ENCODE measurements around the gene KCNE1.

Gene KCNE1

DNA sequence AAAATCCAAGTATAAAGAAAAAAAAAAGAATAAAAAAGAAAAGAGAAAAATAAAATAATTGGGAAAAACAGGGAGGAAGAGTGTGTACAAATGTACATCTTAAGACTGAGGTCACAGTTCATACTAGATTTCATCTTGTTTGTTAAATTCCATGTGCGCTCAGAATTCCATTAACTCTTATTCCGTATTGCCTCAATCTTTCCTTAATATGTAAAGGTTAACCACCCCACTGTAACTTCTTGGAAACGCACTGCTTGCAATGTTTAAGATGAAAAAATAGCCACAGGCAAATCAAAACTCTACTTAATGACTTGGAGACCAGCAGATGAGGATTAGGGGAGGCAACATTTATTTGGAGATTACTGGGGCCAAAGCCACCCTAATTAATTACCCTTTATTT, 23.9 kb upstream of the KCNE1 start:
- no peak for DNase-seq

DNA sequence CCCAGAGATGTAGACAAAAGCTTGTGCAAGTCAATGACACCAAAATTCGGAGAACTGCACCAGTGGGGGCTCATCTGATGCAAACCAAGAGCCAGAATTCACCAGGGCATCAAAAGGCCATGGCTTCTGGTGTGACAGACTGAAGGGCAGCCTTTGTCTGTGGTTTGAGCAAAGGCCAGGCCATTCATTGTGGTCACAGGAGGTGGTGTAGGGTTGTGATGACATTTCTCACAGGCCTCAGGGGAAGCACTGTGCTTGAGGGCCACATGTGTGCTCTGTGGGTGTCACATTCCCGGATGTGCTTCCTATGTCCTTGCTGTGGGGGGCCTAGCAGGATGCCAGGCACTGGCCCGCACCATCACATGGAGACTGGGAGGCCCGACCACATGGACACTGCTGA, 22.5 kb upstream of the KCNE1 start:
- no peak for DNase-seq

DNA sequence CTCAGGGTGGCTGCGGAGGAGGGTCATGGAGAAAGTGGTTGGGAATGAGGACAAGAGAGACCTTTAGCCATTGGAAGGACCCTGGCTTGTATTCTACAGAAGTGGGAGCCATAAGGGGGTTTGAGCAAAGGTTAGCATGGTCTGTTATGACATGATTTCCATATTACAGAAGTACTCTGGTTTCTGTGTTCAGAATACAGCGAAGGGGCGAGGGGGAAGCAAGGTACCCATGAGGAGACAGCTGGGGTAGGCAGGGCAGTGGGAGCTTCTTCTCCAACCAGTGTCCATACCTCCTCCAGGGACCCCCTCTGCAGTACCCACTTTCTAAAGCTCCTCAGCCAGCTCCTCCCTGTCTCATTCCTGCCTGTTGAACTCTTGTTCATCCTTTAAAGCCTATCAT, 21.9 kb upstream of the KCNE1 start:
- no peak for DNase-seq

DNA sequence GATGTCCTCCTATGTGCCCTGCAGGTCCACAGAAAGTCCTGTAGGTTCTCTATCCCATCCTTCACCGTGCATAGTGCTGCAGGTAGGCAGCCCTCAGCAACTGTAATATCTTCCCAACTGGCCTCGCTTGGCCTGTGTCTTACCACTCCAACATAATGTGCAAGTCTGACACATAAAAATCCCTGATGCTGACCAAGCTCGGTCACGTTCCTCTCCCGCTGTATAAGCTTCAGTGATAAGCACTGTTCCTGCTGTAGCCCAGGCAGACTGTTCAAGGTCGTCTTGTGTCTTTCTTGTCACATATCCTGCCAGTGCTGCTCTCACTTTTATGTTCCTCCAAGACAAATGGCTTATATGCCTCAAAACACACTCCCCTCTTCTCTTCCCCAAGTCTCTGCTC, 19.4 kb upstream of the KCNE1 start:
- no peak for DNase-seq

DNA sequence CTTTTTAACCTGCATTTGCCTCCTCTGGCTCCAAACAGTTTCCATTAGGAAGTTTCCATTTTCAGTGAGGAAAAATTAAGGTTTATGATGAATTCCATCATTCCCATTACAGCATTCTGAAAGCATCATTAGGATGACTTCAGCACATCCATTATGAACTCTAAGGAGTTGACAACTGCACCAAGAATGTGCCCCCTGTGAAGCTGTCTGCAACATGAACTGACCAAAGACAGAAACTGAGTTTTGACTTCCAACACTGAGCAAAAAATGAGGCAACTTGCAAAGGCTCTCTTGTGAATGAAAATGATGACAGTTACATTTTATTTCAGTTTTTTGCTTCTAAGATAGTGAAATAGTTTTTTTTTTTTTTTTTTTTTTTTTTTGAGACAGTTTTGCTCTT, 18.3 kb upstream of the KCNE1 start:
- DNase-seq = no peak

DNA sequence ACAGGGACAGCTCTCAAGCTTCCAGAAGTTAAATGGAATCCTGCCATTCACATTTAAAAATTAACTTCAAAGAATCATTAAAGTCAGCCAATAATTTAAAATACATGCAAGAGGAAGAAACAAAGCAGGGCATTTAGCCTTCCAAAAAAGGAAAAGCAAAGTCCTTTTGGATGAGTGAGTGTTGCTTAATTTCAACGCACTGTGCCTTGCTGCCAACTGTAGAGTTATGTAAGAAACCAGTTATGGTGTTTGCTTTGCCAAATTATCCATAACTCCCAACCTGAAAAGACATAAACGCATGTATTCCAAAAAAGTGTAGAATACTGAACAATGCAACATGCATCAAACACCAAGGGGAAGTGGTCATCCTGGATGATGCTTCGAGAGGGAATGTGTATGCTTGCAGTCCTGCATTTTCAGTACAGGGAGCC, 16.1 kb upstream of the KCNE1 start:
- DNase-seq = no peak

DNA sequence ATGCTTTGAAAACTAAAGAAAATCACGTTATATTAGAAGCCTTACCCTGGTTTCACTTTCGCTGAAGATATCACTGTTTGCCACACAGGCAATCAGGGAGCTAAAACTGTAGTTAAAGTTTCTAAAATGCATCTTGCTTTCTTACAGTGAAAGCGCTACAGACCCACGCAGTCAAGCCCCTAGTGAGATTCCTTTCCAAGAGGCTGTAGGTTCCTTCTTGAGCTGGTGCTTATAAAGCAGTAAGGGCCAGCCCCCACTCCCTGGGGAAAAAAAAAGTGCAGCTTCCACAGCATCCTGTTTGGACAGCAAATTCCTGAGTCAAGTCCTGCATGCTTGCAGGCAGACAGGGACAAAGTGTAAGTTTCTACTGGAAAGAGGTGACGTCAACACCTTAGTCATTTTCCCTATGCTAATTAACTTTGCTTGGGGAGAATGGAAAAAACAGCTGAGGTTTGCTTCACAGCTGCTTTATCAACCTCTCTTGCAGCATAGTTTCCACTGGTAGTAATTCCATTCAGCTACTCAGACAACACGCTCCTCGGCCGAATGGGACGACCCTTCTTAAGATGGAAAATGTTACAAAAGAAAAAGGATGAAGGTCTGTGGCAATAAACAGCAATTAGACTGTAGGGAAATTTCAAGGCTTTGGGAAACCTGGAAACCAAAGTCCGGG, 14.7 kb upstream of the KCNE1 start:
- DNase-seq = peak; percentile 7

DNA sequence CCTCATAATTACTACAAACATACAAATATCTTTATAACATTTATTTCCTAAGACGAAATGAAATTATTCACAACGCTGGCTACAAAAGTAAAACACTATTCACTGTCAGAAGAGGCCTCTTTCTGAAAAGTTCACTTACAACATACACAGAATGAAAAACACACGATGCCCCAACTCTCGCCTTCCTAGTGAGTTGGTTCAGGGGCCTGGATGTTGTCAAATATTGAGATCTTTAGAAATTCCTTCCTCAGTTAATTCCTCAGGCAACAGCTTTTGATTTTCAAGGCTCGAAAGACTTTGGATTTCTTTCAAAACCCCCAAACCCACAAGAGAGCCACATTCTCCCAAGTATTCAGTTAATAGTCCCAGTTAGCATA, 14.2 kb upstream of the KCNE1 start:
- DNase-seq = no peak

DNA sequence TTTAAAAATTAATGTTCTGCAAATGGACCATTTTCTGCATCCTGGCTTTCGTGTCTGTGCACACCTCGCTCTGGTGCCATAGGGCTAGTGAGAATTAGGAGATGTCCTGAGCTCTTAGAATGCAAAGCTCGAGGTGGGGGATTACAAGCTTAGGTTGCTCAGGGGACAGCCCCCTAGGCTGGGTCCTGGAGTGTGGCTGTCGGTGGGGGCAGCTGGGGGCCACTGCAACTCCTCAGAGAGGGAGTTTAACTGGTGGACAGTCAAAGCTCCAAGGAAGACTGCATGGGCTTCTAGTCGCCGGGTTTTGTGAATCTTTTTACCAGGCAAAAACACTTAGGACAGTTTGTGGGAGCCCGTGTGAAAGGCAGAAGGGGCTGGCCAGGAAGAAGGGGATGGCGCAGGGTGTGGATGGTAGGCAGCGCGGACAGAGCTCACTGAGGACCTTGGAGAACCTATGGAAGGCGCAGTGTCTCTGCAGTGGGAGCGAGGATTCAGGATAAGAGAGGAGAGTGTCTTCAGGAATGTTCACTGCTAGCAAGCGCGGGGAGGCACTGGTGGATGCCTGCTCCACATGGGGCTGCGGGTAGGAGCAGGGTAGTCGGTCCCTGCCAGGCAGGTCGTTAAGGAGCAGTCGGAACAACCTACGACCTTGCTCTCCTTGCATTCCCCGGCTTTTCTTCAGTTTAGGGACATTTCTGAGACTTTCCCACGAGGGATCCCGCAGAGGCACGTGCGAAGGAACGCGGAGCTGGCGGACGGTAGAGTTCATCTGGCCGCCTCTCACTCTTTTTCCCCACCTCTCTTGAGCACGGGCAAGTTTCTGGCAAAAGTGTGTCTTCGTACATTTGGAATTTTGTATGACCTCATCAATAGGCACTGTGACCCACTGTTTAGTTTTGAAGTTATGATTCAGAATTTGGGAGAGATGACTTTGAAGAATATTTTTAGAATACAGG, 12.9 kb upstream of the KCNE1 start:
- DNase-seq = no peak

DNA sequence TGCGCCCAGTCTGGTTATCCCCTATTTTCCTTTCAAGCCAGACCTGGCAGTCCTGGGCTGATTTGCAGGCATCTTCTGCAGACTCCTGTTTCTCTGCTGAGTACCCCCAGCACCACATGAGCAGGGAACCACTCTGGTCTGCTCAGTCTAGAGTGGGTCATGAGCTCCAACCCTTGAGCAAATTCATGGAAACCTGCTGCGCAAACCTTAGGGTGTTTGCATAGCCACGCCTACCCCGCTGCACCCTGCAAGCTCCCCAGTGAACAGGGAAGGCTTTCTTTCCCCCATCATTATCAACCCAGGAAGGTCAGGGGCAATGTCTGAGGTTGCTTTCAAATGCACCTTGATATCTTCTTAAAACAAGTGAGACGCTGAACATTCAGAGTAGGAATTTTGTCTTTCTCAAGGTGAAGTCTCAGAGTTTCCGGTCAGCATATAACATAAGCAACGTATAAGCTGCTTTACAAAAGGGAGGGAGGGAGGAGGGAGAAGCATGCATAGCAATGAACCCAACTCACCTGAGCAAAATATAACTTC, 11.1 kb upstream of the KCNE1 start:
- DNase-seq = no peak

DNA sequence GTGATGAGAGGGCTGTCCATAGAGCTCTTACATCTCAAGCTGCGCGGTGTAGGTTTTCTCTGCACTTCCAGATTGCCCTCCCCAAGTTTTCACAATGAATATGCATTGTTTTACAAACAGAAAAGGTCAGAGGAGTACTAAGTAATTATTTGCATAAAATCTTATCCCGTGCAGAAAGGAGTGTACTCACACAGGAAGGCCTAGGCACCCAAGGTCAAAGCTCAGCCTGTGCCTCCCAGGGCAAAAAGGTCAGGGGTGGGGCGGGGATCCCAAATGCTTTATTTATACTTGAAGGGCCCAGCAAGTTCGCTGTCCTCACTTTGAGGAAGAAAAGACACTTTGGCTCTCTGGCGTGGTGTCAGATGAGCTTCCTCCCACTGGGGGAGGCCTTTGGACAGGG, 10.3 kb upstream of the KCNE1 start:
- no peak for DNase-seq

DNA sequence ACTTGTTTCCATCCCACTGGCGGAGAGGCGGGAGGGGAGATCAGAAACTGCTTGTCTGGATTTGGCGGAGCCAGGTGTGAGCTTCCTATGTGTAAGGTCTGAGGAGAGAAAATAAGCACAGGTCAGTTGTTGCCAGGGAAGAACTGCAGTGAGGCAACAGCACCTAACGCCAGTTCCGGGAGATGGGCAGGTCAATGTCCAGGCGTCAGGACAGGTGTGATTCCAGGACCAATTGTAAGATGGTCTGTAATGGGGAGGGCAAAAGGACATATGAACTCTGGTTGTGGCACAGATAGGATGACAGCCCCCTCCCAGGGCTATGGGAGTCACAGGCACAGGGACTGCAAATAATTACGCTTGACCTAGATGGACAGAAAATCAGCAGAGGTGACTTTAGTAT, 9.6 kb upstream of the KCNE1 start:
- no peak for DNase-seq

DNA sequence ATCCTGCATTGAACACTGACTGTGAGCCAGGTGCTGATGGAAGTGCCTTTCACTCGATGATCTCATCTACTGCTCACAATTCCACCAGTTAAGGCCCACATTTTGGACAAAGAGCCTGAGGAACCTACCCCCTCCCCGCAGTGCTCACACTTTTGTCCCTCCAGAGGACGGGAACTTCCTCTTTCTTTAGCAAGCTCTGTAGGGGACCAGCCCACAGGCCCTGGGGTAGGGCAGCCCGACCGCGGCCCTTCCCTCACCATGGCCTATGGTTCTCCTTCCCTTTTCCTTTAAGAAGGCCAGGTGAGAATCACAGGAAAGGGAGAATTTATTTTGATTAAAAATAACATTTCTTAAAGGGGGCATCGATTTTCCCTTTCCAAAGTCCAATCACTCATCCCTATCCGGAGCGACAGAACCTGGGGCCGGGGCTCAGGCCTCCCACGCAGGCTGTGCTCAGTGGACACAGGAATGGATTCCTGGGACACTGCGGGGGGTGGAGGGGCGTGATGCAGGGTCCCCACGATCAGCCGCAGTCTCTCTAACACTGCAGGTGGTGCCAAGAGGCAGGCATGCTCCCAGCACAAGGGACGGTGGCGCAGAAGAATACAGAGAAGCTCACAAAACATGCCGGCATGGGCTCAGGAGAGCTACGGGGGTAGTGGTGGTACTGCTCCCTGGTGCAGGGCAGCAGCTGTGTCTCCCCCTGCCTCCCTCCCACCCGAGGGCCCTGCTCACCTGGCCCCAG, 8.9 kb upstream of the KCNE1 start:
- DNase-seq = no peak

DNA sequence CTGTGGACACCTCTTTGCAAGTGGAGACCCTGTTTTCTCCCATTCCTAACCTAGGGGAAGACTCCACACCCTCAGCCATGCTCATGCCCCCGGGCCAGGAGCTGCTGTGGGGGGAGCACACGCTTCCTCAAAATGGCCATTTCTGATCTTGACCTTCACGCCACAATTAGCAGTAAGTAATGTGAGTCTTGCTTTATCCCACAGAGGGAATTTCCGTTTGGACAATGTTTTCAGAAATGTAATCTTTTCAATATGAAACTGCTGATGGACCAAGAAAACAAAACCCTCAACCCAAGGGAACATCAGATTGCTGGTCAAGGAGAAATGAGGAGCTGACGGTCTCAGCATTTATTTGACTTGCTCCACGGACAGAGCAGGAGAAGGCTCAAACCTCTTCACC, 8.3 kb upstream of the KCNE1 start:
- DNase-seq = no peak

DNA sequence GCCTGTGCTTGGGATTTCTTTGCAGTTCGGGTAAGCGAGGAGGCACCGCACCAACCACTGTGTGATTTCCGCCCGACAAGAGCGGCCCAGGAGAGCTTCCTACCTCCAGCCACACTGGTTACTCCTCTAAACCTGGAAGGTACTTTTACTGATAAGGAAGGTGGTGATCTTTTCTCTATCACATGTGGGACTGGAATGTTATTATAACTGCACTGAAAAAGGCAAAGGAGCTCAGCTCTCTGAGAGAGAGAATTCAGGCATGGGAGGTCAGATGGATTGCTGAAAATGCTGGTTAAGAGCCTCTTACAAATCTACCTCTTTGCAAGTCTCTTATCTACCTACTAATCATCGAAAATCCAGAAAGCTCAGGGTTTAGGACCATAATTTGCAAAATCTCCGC, 7.7 kb upstream of the KCNE1 start:
- no peak for DNase-seq

DNA sequence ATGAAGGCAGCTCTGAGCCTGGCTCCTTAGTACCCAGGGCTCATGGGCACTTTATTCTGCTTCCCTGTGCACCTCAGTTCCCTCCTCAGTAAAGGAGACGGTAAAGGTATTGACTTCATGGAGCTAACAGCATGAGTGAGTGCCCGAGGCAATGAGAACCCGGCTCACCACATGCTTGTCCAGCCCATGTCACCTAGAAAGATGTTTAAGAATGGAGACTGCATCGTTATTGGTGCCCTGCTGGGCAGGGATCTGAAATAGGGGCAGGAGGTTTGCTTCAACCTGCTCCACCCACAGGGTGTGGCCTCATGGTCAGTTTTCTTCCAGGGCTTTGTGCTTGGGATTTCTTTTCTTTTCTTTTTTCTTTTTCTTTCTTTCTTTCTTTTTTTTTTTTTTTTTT, 7.0 kb upstream of the KCNE1 start:
- no peak for DNase-seq

DNA sequence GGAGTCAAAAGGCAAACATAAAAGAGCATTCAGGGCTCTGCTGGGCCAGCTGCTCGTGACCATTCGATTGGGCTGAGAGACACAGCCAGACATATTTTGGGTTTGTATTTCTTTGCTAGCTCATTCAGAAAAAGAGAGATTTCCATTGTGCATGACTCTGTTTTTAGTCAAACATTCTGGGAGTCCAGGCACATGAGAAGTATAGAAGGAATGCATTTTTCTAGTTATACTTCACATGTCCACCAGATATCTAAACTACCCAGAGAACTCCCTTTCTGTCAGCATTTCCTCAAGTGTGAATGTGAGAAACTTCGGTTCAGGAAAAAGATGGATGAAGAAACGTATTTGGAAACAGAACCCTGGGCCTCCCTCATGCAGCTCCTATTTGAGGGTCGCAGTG, 6.3 kb upstream of the KCNE1 start:
- no peak for DNase-seq

DNA sequence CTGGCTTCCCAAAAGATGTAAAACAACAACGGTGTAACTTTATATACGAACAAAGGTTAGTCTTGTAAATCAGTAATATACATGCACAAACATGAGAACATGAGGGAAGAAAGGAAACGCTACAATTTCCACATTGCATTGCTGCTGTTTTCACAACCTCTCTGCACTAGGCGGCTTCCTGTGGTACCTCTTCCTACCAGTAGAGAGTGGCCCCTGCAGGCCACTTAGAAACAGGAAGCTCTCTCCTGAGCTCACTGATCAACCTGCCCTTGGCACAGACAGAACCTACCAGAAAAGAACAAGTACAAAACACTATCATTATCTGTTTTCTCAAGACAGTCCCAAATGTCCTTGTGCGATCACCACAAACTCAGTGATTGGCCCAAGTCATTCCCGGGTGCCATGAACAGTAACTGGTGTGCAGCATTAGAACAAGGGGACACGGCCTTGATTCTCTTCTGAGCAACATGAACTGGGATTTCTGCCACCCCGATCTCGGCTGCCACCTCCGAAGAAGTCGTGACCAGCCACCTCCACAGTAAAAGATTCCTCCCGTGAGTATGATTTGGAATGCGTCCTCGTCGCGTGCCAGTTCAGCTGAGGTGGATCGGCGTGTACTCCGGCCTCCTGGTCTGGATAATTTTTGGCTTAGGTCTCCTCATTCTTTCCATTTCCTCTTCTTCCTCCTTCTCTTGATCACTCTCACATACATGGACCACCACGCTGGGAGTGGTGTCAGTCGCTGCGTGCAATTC, 5.7 kb upstream of the KCNE1 start:
- DNase-seq = peak; percentile 6

DNA sequence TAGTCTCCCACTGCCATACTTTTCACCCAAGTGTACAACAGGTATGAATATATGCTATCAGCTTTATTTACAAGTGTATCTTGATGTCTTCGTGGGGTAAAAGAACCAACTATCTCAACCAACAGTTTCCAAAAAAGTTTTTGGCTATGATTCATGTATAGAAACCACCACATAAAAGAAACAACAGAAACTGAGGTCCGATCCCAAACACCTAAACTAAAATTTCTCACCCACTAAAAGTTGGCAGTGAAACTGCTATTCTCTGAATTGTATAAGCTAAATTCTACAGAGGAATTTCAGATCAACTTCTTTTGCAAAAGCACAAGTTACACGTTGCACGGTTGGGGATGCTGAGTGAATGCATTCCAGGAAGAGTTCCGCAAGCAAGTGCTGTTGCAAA, 5.0 kb upstream of the KCNE1 start:
- DNase-seq = no peak

DNA sequence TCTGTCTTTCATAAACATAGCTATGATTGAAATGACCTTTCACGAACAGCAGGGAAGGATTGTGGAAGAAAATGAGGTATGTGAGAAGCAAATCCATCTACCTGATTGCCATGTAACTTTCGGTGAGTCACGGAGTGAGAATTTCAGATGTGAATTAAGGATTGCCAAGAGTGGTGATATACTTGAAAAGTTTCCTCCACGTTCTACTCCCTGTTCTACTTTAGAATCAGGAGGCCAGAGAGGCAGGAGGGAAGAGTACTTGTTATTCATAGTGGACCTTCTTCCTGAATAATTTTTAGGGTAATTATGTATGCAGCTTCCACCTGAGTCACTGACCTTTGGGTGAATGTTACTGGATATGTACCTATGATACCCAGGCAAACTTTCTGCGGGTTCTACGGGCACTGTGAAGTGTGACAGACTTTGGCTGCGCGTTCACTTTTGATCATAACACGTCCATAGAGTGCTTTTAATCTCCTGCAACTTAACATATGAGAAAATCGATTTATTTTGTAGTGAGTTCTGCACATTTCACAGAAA, 2.6 kb upstream of the KCNE1 start:
- DNase-seq = no peak

DNA sequence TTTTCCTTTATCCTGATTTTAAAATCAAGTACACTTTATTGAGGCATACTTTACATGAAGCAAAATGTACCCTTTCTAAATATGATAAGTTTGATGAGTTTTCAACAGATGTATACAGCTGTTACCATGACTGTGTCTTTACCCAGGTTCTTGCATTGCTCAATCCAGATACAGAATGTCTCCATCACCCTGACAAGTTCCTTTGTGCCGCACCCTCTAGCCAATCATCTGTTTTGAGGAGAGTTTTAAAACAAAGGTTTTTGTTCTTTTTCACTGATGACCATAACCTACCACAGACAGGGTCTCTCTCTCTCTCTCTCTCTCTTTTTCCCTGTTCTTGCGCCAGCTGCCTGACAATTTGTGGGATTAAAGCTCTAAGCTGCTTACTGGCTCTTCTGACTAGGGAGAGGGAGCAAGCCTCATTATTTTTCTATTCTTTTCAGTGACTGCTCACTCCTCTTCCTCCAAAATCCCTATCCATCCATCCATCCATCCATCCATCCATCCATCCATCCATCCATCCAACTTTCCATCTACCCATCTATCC, 1.2 kb upstream of the KCNE1 start:
- no peak for DNase-seq

DNA sequence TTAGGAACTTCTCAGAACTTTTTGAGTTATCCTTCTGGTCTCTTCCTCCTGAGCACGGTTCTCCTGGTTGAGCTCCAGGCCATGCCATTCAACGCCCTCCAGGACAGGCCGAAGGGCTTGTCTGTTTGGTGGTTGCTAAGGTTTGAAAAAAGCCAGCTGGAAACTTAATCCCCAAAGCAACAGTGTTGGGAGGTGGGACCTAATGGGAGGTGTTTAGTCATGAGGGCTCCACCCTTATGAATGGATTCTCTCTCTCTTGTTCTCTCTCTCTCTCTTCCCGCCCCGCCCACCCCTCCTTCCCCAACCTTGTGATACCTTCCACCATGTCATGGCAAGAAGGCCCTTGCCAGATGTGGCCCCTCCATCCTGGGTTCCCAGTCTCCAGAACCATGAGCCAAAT, 829 bp downstream of the KCNE1 start:
- DNase-seq = peak; percentile 36

All from NCI-H510A treated with DMSO at 0.1 percent for 48 hours (cell line).